Bronchial epithelial cell (primary cell): ENCODE measurements around the gene ZFYVE27. TPM values are rescaled to one million over a fixed set of nuclear protein-coding genes. Genes with fewer than 3 reads are reported as not detected.
A peak's percentile ranks its signal among the peaks of the same experiment; 100 is the strongest.

Experiments
- DNase-seq: peaks from one replicate; pipeline ENCODE4 v3.0.0-alpha.2; 2010; ENCODE audit warnings: low read depth
- FAIRE-seq: peaks from 2 replicates; lab custom pipeline; 2011; peaks lifted over from hg19 to GRCh38; lab: Jason Lieb, UNC
- H3K27me3 ChIP-seq: 2 replicates; pipeline ENCODE4 v1.5.1; 2011; ENCODE audit warnings: low read length; ENCODE audit not compliant: control insufficient read depth, insufficient read depth
- H3K36me3 ChIP-seq: 2 replicates; pipeline ENCODE4 v1.5.1; 2011; ENCODE audit warnings: low read length; ENCODE audit not compliant: control insufficient read depth, insufficient read depth
- H3K4me3 ChIP-seq: 2 replicates; pipeline ENCODE4 v1.5.1; 2011; ENCODE audit warnings: mild to moderate bottlenecking, low read depth, low read length, control low read depth
- total RNA-seq: library from RNA; depleted of rRNA; stranded (reverse); fragments of >200 nt; gene quantifications from 2 replicates; pipeline ENCODE4 v1.2.1, GENCODE V29; 2014
- TF ChIP-seq, protein P1 (sequence below): IDR thresholded peaks from 2 replicates; pipeline ENCODE4 v1.5.1; 2011; ENCODE audit warnings: mild to moderate bottlenecking, moderate library complexity, low read length, control low read depth, inconsistent platforms; ENCODE audit not compliant: insufficient read depth, severe bottlenecking

Gene ZFYVE27
- total RNA-seq, 1 donor from 2014 or later = 15.3 TPM

DNA sequence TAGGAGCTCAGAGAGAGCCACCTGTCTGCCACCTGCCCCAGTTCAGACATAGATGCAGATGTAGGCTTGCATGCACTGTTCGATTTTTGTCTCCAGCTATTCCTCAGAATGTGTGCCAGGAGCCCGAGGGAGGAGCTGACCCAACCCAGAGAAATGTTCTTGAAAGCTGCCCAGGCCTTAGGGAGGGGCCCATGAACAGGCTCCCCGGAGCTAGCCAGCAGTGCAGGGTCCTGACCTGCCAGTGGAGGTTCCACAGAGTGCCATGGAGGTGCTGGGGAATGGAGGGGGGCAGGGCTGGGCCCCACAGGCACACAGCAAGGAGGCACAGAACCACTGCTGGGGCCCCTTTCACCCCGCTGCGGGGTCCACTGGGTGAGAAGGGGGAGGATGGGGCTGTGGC, 64.5 kb downstream of the ZFYVE27 start:
- FAIRE-seq (no peak), DNase-seq (no peak)
- TF ChIP-seq, protein P1, sequence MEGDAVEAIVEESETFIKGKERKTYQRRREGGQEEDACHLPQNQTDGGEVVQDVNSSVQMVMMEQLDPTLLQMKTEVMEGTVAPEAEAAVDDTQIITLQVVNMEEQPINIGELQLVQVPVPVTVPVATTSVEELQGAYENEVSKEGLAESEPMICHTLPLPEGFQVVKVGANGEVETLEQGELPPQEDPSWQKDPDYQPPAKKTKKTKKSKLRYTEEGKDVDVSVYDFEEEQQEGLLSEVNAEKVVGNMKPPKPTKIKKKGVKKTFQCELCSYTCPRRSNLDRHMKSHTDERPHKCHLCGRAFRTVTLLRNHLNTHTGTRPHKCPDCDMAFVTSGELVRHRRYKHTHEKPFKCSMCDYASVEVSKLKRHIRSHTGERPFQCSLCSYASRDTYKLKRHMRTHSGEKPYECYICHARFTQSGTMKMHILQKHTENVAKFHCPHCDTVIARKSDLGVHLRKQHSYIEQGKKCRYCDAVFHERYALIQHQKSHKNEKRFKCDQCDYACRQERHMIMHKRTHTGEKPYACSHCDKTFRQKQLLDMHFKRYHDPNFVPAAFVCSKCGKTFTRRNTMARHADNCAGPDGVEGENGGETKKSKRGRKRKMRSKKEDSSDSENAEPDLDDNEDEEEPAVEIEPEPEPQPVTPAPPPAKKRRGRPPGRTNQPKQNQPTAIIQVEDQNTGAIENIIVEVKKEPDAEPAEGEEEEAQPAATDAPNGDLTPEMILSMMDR = no peak
- H3K36me3 ChIP-seq = no peaks in the 10 kb centered on the region
- H3K4me3 ChIP-seq = no peak overlapping the region
- H3K27me3 ChIP-seq = no peaks in the 10 kb centered on the region

DNA sequence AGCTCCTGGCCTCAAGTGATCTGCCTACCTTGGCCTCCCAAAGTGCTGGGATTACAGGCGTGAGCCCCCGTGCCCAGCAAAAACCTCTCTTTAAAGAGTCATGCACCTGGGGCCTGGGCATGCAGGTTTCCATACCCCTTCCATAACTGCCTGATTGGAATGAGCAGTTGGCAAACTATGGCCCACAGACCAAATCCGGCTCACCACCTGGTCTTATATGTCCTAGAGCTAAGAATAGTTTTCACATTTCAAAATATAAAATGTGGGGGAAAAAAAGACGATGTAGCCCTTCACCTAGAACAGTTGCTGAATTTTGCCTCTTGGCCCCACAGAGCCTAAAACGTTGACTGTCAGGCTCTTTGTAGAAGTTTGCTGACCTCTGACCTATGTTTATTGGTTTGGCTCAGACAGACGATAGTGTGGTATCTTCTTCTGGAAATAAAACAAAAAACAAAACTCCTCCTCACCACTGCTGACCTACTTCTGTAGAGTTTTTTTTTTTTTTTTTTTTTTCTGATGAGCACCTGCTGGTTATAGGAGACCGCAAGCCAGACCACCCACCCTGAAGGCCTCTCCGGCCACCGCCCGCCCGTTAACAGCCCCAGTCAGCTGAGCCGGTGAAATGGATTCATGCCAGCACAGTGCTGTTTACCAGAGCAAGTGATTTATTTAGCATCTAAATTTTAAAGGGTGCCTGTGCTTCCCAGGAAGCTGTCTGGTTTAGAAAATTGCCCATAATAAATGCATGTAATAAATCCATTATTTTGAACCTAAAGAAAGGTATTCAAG, 68.4 kb downstream of the ZFYVE27 start:
- peak; percentile 28 for FAIRE-seq
- no peak for DNase-seq
- Histone ChIP-seq H3K4me3 (no peak overlapping the region), H3K27me3 (no peaks in the 10 kb centered on the region), H3K36me3 (no peaks in the 10 kb centered on the region)
- TF ChIP-seq, protein P1 = no peak

DNA sequence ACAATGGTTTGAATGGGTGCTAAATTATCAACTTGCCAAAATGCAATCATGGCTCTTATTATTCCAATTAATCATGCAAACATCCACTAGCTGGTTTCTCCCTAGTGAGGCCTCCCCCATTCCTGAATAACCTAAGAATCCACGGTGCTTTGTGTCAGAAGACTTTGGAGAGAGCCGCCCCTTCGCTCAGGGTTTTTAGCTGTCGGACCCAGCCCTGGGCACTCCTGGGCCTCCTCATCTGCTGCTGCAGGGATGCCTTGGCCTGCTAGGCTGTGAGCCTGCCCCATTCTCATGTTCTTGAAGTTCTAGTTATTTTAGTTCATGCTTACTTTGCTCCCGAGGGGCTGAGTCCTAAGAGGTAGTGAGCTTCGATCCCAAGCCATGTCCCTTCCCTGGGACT, 69.0 kb downstream of the ZFYVE27 start:
- FAIRE-seq (no peak), DNase-seq (no peak)
- TF ChIP-seq, protein P1 = no peak
- no peaks in the 10 kb centered on the region for H3K36me3 ChIP-seq
- no peaks in the 10 kb centered on the region for H3K27me3 ChIP-seq
- no peak overlapping the region for H3K4me3 ChIP-seq

DNA sequence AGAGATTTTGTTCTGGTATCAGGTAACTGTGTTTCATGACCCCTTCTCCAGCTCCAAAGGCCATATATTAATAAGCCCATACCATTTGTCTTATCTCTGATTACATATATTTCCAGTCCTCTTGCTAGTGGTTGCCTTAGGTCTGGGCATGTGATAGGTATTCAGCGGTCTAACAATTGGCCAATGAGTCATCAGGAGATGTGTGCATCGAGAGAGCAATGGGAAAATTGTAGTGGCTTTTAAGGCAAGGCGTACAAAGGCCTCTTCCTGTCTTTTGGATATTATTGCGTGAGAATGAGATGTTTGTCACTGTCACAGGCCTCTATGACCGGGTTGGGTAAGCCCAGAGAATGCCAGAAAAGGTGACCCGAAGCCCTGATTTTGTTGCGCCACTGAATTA, 73.5 kb downstream of the ZFYVE27 start:
- FAIRE-seq (no peak), DNase-seq (peak; percentile 76)
- Histone ChIP-seq H3K27me3 (no peaks in the 10 kb centered on the region), H3K4me3 (no peak overlapping the region), H3K36me3 (no peaks in the 10 kb centered on the region)
- TF ChIP-seq, protein P1 = no peak

Other genes starting within 250 kb of the ZFYVE27 start
- gene MMS19, start 238.7 kb upstream of the ZFYVE27 start, total RNA-seq = 23.2 and 38.2 TPM in 2 replicates
- gene UBTD1, start 238.2 kb upstream of the ZFYVE27 start, total RNA-seq = 11.1 and 12.4 TPM in 2 replicates
- gene ANKRD2, start 164.3 kb upstream of the ZFYVE27 start, total RNA-seq = 0.26 TPM in 2 replicates
- gene HOGA1, start 152.7 kb upstream of the ZFYVE27 start, total RNA-seq = 0.13 and 0.26 TPM in 2 replicates
- gene C10orf62, start 147.4 kb upstream of the ZFYVE27 start, total RNA-seq = under 0.01 TPM in 1 of 2 replicates, not detected in the other
- gene MORN4, start 103.6 kb upstream of the ZFYVE27 start, total RNA-seq = 7.1 and 9.0 TPM in 2 replicates
- gene PI4K2A, start 96.5 kb upstream of the ZFYVE27 start, total RNA-seq = 25.5 and 33.7 TPM in 2 replicates
- 89.2 and 99.3 TPM in 2 replicates for gene AVPI1, start 49.9 kb upstream of the ZFYVE27 start, total RNA-seq
- 3.6 and 4.7 TPM in 2 replicates for gene MARVELD1, start 23.4 kb upstream of the ZFYVE27 start, total RNA-seq
- not detected in 2 replicates for gene SFRP5, start 34.9 kb downstream of the ZFYVE27 start, total RNA-seq
- gene GOLGA7B, start 112.7 kb downstream of the ZFYVE27 start, total RNA-seq = under 0.01 and 0.26 TPM in 2 replicates